ENCODE data around the gene FRMD8. TPM values are rescaled to one million over a fixed set of nuclear protein-coding genes. Genes with fewer than 3 reads are reported as not detected.

The FRMD8 gene
- total and polyA plus RNA-seq, 9 of the 15 experiments (the other 6 are each of a cell fraction or from before 2014, with no cell fraction given) = 4.5 to 54.5 (median 15.8) TPM

DNA sequence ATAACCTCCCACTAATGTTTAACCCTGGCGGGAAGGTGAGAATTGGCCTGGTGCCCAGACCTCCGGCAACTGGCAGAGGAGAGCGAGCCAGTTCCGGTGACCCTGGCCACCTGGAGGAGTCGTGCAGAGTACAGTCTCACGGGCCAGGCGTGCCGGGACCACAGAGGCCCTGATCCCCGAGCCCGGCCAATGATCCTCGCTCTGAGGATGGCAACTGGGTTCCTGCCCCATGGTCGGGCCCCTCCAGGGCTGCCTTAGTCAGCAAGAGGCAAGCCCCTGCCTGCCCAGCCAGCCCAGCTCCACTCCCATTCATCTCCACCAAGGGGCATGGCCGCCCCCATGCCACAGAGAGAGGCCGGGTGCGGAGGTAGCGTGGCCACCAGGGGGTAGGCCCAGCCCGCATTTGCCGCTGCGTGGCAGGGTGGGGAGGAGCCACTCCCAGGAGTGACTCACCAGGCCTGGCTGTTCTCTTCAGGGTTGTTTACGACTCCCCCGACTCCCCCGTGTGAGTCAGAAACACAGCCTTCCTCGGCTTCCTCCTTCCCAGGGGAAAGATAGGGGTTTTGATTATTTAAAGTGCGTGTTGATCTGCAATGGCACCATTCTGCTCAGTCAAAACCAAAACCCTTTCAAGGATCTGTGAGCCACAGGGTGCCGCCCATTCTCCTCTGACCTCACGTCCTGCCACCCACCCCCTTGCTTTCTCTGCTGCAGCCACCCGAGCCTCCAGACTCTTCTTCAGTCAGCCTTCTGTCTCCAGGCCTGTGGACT, 4.2 kb upstream of the FRMD8 start, which contains the start of gene SLC25A45 (continued):
- TF ChIP-seq HCFC1 (IDR thresholded peaks at IDR 0.05; ENCODE audit: low read depth, low read length) = peak; percentile 53
- TF ChIP-seq KAT7 (CRISPR knock-in tag; IDR thresholded peaks at IDR 0.05; ENCODE audit: borderline replicate concordance) = peak; percentile 83; the same call in 1 of the 2 replicates
- peak; percentile 70 for TF ChIP-seq KDM5B (IDR thresholded peaks at IDR 0.05; ENCODE audit: insufficient replicate concordance, low read depth, low read length)
- no peak for TF ChIP-seq PRPF4 (IDR thresholded peaks at IDR 0.05; ENCODE audit: insufficient read depth, low read depth, low read length, poor library complexity, severe bottlenecking)
- TF ChIP-seq TEAD2 (tag; IDR thresholded peaks at IDR 0.05) = no peak
- TF ChIP-seq, protein P1, sequence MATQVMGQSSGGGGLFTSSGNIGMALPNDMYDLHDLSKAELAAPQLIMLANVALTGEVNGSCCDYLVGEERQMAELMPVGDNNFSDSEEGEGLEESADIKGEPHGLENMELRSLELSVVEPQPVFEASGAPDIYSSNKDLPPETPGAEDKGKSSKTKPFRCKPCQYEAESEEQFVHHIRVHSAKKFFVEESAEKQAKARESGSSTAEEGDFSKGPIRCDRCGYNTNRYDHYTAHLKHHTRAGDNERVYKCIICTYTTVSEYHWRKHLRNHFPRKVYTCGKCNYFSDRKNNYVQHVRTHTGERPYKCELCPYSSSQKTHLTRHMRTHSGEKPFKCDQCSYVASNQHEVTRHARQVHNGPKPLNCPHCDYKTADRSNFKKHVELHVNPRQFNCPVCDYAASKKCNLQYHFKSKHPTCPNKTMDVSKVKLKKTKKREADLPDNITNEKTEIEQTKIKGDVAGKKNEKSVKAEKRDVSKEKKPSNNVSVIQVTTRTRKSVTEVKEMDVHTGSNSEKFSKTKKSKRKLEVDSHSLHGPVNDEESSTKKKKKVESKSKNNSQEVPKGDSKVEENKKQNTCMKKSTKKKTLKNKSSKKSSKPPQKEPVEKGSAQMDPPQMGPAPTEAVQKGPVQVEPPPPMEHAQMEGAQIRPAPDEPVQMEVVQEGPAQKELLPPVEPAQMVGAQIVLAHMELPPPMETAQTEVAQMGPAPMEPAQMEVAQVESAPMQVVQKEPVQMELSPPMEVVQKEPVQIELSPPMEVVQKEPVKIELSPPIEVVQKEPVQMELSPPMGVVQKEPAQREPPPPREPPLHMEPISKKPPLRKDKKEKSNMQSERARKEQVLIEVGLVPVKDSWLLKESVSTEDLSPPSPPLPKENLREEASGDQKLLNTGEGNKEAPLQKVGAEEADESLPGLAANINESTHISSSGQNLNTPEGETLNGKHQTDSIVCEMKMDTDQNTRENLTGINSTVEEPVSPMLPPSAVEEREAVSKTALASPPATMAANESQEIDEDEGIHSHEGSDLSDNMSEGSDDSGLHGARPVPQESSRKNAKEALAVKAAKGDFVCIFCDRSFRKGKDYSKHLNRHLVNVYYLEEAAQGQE (IDR thresholded peaks at IDR 0.05; ENCODE audit: borderline replicate concordance) = peak; percentile 89
- TF ChIP-seq, protein P1 (CRISPR knock-in tag; IDR thresholded peaks at IDR 0.05; ENCODE audit: low read depth) = peak; percentile 74
- no peak for TF ChIP-seq KLF10 (CRISPR knock-in tag; IDR thresholded peaks at IDR 0.05)
- no peak for TF ChIP-seq SFPQ (IDR thresholded peaks at IDR 0.05; ENCODE audit: low read depth, low read length)
- peak; percentile 69 for TF ChIP-seq GABPB1 (CRISPR knock-in tag; IDR thresholded peaks at IDR 0.05)
- TF ChIP-seq POLR3G (IDR thresholded peaks at IDR 0.05; ENCODE audit: extremely low read depth, insufficient read length, insufficient replicate concordance) = no peak
- TF ChIP-seq POU5F1 (IDR thresholded peaks at IDR 0.05; ENCODE audit: borderline replicate concordance, low read depth, low read length, partially characterized antibody) = no peak
- no peak for TF ChIP-seq KAT8 (IDR thresholded peaks at IDR 0.05; ENCODE audit: low read depth)
- TF ChIP-seq TGIF2 (CRISPR knock-in tag; IDR thresholded peaks at IDR 0.05) = no peak
- TF ChIP-seq PHB (CRISPR knock-in tag; IDR thresholded peaks at IDR 0.05) = no peak

Measured in K562 (cell line).